Vagina (tissue), 2 donors: ENCODE data around the gene DTX1. TPM values are rescaled to one million over a fixed set of nuclear protein-coding genes. Genes with fewer than 3 reads are reported as not detected.

Experiments
- DNase-seq, 2 donors: peaks; one replicate each; pipeline ENCODE4 v3.0.0-alpha.2; 2017; ENCODE audit errors: extremely low spot score in 2 of 2
- H3K27ac ChIP-seq: fragments of 200-600 bp; sonication (generic); one replicate; pipeline ENCODE4 v1.5.1; 2019
- H3K27me3 ChIP-seq: fragments of 200-600 bp; sonication (generic); one replicate; pipeline ENCODE4 v1.5.1; 2019
- H3K36me3 ChIP-seq, 2 donors: fragments of 200-600 bp; sonication (generic); one replicate each; pipeline ENCODE4 v1.5.1; 2017 to 2019
- H3K4me1 ChIP-seq: fragments of 200-600 bp; sonication (generic); one replicate; pipeline ENCODE4 v1.5.1; 2019
- H3K4me3 ChIP-seq, 2 donors: fragments of 200-600 bp; sonication (generic); 1 replicate in 1 of 2; 2 replicates in 1 of 2; pipeline ENCODE4 v1.5.1; 2016 to 2019
- H3K9me3 ChIP-seq: fragments of 200-600 bp; sonication (generic); one replicate; pipeline ENCODE4 v1.5.1; 2019
- CTCF ChIP-seq, 3 experiments: fragments of 450-650 bp in 2 of 3; fragments of 200-600 bp in 1 of 3; sonication (generic) in 1 of 3; IDR thresholded peaks; one replicate each; pipeline ENCODE4 v1.5.1; 2017 to 2019; ENCODE audit warnings: antibody characterized with exemption in 3 of 3, mild to moderate bottlenecking in 2 of 3, moderate library complexity in 2 of 3
- POLR2A ChIP-seq, 2 donors: fragments of 450-650 bp; IDR thresholded peaks; one replicate each; pipeline ENCODE4 v1.6.1; 2017; ENCODE audit warnings: antibody characterized with exemption in 2 of 2, mild to moderate bottlenecking in 2 of 2, moderate library complexity in 2 of 2
- POLR2AphosphoS5 ChIP-seq, 2 donors: sonication (generic); formaldehyde crosslinking; IDR thresholded peaks; one replicate each; pipeline ENCODE4 v1.9.0; 2017; ENCODE audit warnings: antibody characterized with exemption in 2 of 2, mild to moderate bottlenecking in 2 of 2, low read depth in 1 of 2; ENCODE audit not compliant: insufficient read depth in 1 of 2
- intact Hi-C: fragments of 100-400 bp; cut with DNase I; formaldehyde crosslinking; loops from one replicate; pipeline ENCODE4 v1.15.1; 2023
- total RNA-seq: library from RNA; depleted of rRNA; stranded (reverse); fragments of >200 nt; gene quantifications from one replicate; pipeline ENCODE4 v1.2.3, GENCODE V29; 2016

The DTX1 gene
- total RNA-seq, 1 donor from 2014 or later: 8.3 TPM

- H3K36me3 ChIP-seq: no peaks in the 10 kb centered on the region
- TF ChIP-seq POLR2AphosphoS5 (IDR thresholded peaks at IDR 0.05; ENCODE audit: insufficient read depth in 1 of 2, low read depth in 1 of 2) (no peak), POLR2A (IDR thresholded peaks at IDR 0.05) (no peak), CTCF (IDR thresholded peaks at IDR 0.05) (no peak)
- no peaks in the 10 kb centered on the region for H3K9me3 ChIP-seq
- no peak overlapping the region for H3K27ac ChIP-seq
- intact Hi-C loops: no loop called here
- DNase-seq: no peak
- H3K4me3 ChIP-seq: no peak overlapping the region
- H3K4me1 ChIP-seq: no peaks in the 10 kb centered on the region
- H3K27me3 ChIP-seq: no peaks in the 10 kb centered on the region
Measured at GRCh38 chr12:113119980-113120669, 63.6 kb downstream of the DTX1 start.

GRCh38 chr12:113120670-113121370 is 64.3 kb downstream of the DTX1 start:
- Histone ChIP-seq H3K36me3 (no peaks in the 10 kb centered on the region), H3K4me1 (no peaks in the 10 kb centered on the region), H3K27me3 (no peaks in the 10 kb centered on the region), H3K27ac (no peak overlapping the region), H3K9me3 (no peaks in the 10 kb centered on the region), H3K4me3 (no peak overlapping the region)
- intact Hi-C loops: no loop called here
- TF ChIP-seq POLR2AphosphoS5 (IDR thresholded peaks at IDR 0.05; ENCODE audit: insufficient read depth in 1 of 2, low read depth in 1 of 2): no peak
- no peak for TF ChIP-seq CTCF (IDR thresholded peaks at IDR 0.05)
- TF ChIP-seq POLR2A (IDR thresholded peaks at IDR 0.05): no peak
- DNase-seq: no peak

DNA sequence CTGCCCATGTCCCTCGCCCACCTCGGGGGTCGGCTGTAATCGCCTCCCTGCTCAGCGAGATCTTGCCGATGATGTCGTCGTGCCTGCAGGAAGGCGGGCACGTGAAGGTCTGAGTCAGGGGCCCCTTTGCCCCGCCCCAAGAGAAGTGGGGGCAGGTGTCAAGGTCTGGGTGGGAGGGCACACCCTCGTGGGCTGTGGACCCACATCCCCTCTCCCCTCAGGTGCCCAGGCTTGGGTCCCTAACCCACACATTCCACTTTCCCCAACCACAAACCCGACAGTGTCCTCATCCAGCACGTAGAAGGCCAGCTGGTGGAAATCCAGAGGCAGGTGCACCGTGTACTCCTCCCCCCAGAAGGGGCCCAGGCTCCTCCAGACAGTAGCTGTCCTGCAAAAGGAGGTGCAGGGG is 71.3 kb downstream of the DTX1 start:
- H3K4me1 ChIP-seq: no peaks in the 10 kb centered on the region
- H3K4me3 ChIP-seq: no peak overlapping the region
- no peak for DNase-seq
- TF ChIP-seq CTCF (IDR thresholded peaks at IDR 0.05): no peak
- TF ChIP-seq POLR2A (IDR thresholded peaks at IDR 0.05): no peak
- no peak for TF ChIP-seq POLR2AphosphoS5 (IDR thresholded peaks at IDR 0.05; ENCODE audit: insufficient read depth in 1 of 2, low read depth in 1 of 2)
- H3K36me3 ChIP-seq: no peaks in the 10 kb centered on the region
- H3K9me3 ChIP-seq: no peaks in the 10 kb centered on the region
- H3K27me3 ChIP-seq: no peaks in the 10 kb centered on the region
- intact Hi-C loops: no loop called here
- H3K27ac ChIP-seq: no peak overlapping the region

- no peak for TF ChIP-seq POLR2AphosphoS5 (IDR thresholded peaks at IDR 0.05; ENCODE audit: insufficient read depth in 1 of 2, low read depth in 1 of 2)
- no peak for TF ChIP-seq POLR2A (IDR thresholded peaks at IDR 0.05)
- DNase-seq: no peak
- Histone ChIP-seq H3K4me1 (no peaks in the 10 kb centered on the region), H3K27ac (no peak overlapping the region), H3K9me3 (no peaks in the 10 kb centered on the region), H3K36me3 (no peaks in the 10 kb centered on the region), H3K4me3 (no peak overlapping the region), H3K27me3 (no peaks in the 10 kb centered on the region)
- intact Hi-C loops: no loop called here
Measured at GRCh38 chr12:113128802-113129663, 72.5 kb downstream of the DTX1 start.

- no peaks in the 10 kb centered on the region for H3K4me1 ChIP-seq
- no peak overlapping the region for H3K27ac ChIP-seq
- TF ChIP-seq CTCF (IDR thresholded peaks at IDR 0.05): no peak
- no peak for TF ChIP-seq POLR2AphosphoS5 (IDR thresholded peaks at IDR 0.05; ENCODE audit: insufficient read depth in 1 of 2, low read depth in 1 of 2)
- no peaks in the 10 kb centered on the region for H3K27me3 ChIP-seq
- intact Hi-C loops: no loop called here
- H3K9me3 ChIP-seq: no peaks in the 10 kb centered on the region
- no peaks in the 10 kb centered on the region for H3K36me3 ChIP-seq
- no peak for DNase-seq
- H3K4me3 ChIP-seq: no peak overlapping the region
Measured at GRCh38 chr12:113129664-113130456, 73.3 kb downstream of the DTX1 start.
